HepG2 (cell line): ENCODE results near the gene CD7. TPM values are rescaled to one million over a fixed set of nuclear protein-coding genes. Genes with fewer than 3 reads are reported as not detected.

Experiments used
- GZF1 ChIP-seq: sonication (generic); formaldehyde crosslinking; IDR thresholded peaks from 2 replicates; pipeline ENCODE4 v1.5.1; 2020; ENCODE audit warnings: mild to moderate bottlenecking, missing genetic modification reagents
- HNF4G ChIP-seq, 2 experiments: sonication (generic) in 1 of 2; formaldehyde crosslinking in 1 of 2; IDR thresholded peaks; 2 replicates each; pipeline versions ENCODE4 v1.4.0 to v1.6.1; 2011 to 2020; ENCODE audit warnings: borderline replicate concordance in 2 of 2, low read depth in 2 of 2, mild to moderate bottlenecking in 2 of 2, low read length in 1 of 2, missing genetic modification reagents in 1 of 2, moderate library complexity in 1 of 2
- HNRNPL ChIP-seq: fragments of 200-400 bp; formaldehyde crosslinking; IDR thresholded peaks from 2 replicates; pipeline ENCODE4 v1.6.1; 2017; ENCODE audit warnings: mild to moderate bottlenecking, low read depth, low read length
- MEIS1 ChIP-seq: sonication (generic); formaldehyde crosslinking; IDR thresholded peaks from 2 replicates; pipeline ENCODE4 v1.9.0; 2021; ENCODE audit warnings: mild to moderate bottlenecking, missing genetic modification reagents, moderate library complexity, borderline replicate concordance
- ZBTB20 ChIP-seq: sonication (generic); formaldehyde crosslinking; IDR thresholded peaks from 2 replicates; pipeline ENCODE4 v1.8.1; 2023; ENCODE audit warnings: missing genetic modification reagents, low read depth, mild to moderate bottlenecking, borderline replicate concordance
- ZC3H4 ChIP-seq: sonication (generic); formaldehyde crosslinking; IDR thresholded peaks from 2 replicates; pipeline ENCODE4 v1.4.0; 2020; ENCODE audit warnings: missing genetic modification reagents, borderline replicate concordance
- ZEB1 ChIP-seq: IDR thresholded peaks from 2 replicates; pipeline ENCODE4 v1.6.1; 2012; ENCODE audit warnings: mild to moderate bottlenecking, low read depth, inconsistent platforms; ENCODE audit not compliant: insufficient replicate concordance
- ZNF251 ChIP-seq: sonication (generic); formaldehyde crosslinking; IDR thresholded peaks from 2 replicates; pipeline ENCODE4 v1.9.0; 2021; ENCODE audit warnings: mild to moderate bottlenecking, missing genetic modification reagents
- ZNF329 ChIP-seq: sonication (generic); formaldehyde crosslinking; IDR thresholded peaks from 2 replicates; pipeline ENCODE4 v1.9.0; 2021; ENCODE audit warnings: low read depth, mild to moderate bottlenecking, missing genetic modification reagents
- ZNF543 ChIP-seq: sonication (generic); formaldehyde crosslinking; IDR thresholded peaks from 2 replicates; pipeline ENCODE4 v1.4.0; 2020; ENCODE audit warnings: mild to moderate bottlenecking, missing genetic modification reagents
- ZNF607 ChIP-seq: sonication (generic); formaldehyde crosslinking; IDR thresholded peaks from 2 replicates; pipeline ENCODE4 v1.5.1; 2020; ENCODE audit warnings: missing genetic modification reagents, mild to moderate bottlenecking, borderline replicate concordance
- polyA plus RNA-seq, 8 experiments: library from polyadenylated mRNA; depleted of rRNA in 3 of 8; stranded (reverse) in 7 of 8; unstranded in 1 of 8; fragments of >200 nt; fragmentation: Illumina TruSeq in 4 of 8; extraction: Trizol in 4 of 8; gene quantifications; 2 replicates each; pipeline versions ENCODE4 v1.2.1 to v1.2.3, GENCODE V29; 2011 to 2016; ENCODE audit warnings: low read depth in 4 of 8, missing spikeins in 1 of 8, mixed read lengths in 1 of 8; ENCODE audit not compliant: insufficient read depth in 1 of 8
- total RNA-seq, 5 experiments: library from RNA; depleted of rRNA; stranded (reverse); fragments of >200 nt; fragmentation: Illumina TruSeq; extraction: Trizol; gene quantifications; 2 replicates each; pipeline ENCODE4 v1.2.3, GENCODE V29; 2016; ENCODE audit warnings: low read depth in 1 of 5
- TF ChIP-seq, protein P1 (sequence below): sonication (generic); formaldehyde crosslinking; IDR thresholded peaks from 2 replicates; pipeline ENCODE4 v1.9.0; 2021; ENCODE audit warnings: missing genetic modification reagents, borderline replicate concordance
- TF ChIP-seq, protein P2 (sequence below): IDR thresholded peaks from 2 replicates; pipeline ENCODE4 v1.6.1; 2016; ENCODE audit warnings: mild to moderate bottlenecking
- TF ChIP-seq, protein P3 (sequence below): sonication (generic); formaldehyde crosslinking; IDR thresholded peaks from 2 replicates; pipeline ENCODE4 v1.4.0; 2020; ENCODE audit warnings: missing genetic modification reagents
- TF ChIP-seq, protein P4 (sequence below): sonication (generic); formaldehyde crosslinking; IDR thresholded peaks from 2 replicates; pipeline ENCODE4 v1.5.1; 2020; ENCODE audit warnings: missing genetic modification reagents, mild to moderate bottlenecking, borderline replicate concordance
- TF ChIP-seq, protein P5 (sequence below): sonication (generic); formaldehyde crosslinking; IDR thresholded peaks from 2 replicates; pipeline ENCODE4 v1.5.0; 2020; ENCODE audit warnings: mild to moderate bottlenecking, missing genetic modification reagents, borderline replicate concordance

The CD7 gene
- total and polyA plus RNA-seq, 2 of the 13 experiments (the other 11 are each of a cell fraction or from before 2014, with no cell fraction given), result 67.6 to 76.4 TPM

DNA sequence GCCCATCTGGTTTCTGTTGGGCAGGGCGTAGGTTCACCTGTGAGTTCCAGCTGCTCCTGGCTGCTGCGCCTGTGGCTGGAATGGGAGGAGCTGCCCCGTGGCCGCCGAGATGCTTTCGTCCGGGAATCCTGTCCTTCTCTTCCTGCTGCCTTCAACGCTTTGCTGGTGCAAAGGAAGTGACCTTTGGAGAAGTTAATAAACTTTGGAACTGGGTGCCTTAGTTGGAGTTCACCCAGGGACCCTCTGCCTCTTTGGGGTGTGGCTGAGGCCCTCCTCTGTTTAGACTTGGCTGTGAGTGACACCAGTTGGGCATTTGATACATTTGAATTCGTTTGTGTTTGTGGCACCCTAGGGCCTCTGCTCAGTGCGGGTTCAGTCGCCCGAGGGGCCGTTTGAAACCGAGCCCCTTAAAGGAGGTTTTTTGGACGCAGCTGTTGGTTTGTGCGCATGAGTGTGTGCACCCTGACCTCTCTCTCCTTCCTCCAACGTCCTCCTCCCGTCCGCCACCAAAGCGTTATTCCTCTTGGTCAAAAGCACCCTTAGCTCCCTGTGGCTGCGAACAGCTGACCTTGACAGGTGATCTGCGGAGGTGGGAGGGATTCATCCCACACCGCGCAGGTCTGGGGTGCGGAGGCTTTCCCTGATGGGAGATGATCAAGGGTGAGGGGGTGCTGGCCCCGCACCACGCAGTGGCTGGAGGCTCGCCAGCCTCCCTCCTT is 25.1 kb upstream of the CD7 start (continued):
- TF ChIP-seq, protein P1, sequence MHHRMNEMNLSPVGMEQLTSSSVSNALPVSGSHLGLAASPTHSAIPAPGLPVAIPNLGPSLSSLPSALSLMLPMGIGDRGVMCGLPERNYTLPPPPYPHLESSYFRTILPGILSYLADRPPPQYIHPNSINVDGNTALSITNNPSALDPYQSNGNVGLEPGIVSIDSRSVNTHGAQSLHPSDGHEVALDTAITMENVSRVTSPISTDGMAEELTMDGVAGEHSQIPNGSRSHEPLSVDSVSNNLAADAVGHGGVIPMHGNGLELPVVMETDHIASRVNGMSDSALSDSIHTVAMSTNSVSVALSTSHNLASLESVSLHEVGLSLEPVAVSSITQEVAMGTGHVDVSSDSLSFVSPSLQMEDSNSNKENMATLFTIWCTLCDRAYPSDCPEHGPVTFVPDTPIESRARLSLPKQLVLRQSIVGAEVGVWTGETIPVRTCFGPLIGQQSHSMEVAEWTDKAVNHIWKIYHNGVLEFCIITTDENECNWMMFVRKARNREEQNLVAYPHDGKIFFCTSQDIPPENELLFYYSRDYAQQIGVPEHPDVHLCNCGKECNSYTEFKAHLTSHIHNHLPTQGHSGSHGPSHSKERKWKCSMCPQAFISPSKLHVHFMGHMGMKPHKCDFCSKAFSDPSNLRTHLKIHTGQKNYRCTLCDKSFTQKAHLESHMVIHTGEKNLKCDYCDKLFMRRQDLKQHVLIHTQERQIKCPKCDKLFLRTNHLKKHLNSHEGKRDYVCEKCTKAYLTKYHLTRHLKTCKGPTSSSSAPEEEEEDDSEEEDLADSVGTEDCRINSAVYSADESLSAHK (CRISPR knock-in tag), result no peak
- TF ChIP-seq ZNF329 (CRISPR knock-in tag) (no peak), ZNF607 (CRISPR knock-in tag) (no peak), GZF1 (CRISPR knock-in tag) (no peak), ZBTB20 (CRISPR knock-in tag) (peak; percentile 48; the same call in 1 of the 2 replicates), HNRNPL (no peak), ZEB1 (no peak), HNF4G (IDR thresholded peaks at IDR 0.05; ENCODE audit: borderline replicate concordance, low read depth, low read length) (no peak; the same call in 1 of the 2 replicates), HNF4G (CRISPR knock-in tag; IDR thresholded peaks at IDR 0.05; ENCODE audit: borderline replicate concordance, low read depth) (no peak), ZNF251 (CRISPR knock-in tag) (no peak), ZNF543 (no peak), MEIS1 (0 out of 2 replicates have a peak, but pooled peaks have one; percentile 40), ZC3H4 (CRISPR knock-in tag) (0 out of 2 replicates have a peak, but pooled peaks have one; percentile 19)
- TF ChIP-seq, protein P2, sequence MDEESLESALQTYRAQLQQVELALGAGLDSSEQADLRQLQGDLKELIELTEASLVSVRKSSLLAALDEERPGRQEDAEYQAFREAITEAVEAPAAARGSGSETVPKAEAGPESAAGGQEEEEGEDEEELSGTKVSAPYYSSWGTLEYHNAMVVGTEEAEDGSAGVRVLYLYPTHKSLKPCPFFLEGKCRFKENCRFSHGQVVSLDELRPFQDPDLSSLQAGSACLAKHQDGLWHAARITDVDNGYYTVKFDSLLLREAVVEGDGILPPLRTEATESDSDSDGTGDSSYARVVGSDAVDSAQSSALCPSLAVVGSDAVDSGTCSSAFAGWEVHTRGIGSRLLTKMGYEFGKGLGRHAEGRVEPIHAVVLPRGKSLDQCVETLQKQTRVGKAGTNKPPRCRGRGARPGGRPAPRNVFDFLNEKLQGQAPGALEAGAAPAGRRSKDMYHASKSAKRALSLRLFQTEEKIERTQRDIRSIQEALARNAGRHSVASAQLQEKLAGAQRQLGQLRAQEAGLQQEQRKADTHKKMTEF (CRISPR knock-in tag), result no peak
- TF ChIP-seq, protein P3, sequence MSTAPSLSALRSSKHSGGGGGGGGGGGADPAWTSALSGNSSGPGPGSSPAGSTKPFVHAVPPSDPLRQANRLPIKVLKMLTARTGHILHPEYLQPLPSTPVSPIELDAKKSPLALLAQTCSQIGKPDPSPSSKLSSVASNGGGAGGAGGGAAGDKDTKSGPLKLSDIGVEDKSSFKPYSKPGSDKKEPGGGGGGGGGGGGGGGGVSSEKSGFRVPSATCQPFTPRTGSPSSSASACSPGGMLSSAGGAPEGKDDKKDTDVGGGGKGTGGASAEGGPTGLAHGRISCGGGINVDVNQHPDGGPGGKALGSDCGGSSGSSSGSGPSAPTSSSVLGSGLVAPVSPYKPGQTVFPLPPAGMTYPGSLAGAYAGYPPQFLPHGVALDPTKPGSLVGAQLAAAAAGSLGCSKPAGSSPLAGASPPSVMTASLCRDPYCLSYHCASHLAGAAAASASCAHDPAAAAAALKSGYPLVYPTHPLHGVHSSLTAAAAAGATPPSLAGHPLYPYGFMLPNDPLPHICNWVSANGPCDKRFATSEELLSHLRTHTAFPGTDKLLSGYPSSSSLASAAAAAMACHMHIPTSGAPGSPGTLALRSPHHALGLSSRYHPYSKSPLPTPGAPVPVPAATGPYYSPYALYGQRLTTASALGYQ, result no peak
- TF ChIP-seq, protein P4, sequence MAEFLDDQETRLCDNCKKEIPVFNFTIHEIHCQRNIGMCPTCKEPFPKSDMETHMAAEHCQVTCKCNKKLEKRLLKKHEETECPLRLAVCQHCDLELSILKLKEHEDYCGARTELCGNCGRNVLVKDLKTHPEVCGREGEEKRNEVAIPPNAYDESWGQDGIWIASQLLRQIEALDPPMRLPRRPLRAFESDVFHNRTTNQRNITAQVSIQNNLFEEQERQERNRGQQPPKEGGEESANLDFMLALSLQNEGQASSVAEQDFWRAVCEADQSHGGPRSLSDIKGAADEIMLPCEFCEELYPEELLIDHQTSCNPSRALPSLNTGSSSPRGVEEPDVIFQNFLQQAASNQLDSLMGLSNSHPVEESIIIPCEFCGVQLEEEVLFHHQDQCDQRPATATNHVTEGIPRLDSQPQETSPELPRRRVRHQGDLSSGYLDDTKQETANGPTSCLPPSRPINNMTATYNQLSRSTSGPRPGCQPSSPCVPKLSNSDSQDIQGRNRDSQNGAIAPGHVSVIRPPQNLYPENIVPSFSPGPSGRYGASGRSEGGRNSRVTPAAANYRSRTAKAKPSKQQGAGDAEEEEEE (CRISPR knock-in tag), result no peak
- TF ChIP-seq, protein P5, sequence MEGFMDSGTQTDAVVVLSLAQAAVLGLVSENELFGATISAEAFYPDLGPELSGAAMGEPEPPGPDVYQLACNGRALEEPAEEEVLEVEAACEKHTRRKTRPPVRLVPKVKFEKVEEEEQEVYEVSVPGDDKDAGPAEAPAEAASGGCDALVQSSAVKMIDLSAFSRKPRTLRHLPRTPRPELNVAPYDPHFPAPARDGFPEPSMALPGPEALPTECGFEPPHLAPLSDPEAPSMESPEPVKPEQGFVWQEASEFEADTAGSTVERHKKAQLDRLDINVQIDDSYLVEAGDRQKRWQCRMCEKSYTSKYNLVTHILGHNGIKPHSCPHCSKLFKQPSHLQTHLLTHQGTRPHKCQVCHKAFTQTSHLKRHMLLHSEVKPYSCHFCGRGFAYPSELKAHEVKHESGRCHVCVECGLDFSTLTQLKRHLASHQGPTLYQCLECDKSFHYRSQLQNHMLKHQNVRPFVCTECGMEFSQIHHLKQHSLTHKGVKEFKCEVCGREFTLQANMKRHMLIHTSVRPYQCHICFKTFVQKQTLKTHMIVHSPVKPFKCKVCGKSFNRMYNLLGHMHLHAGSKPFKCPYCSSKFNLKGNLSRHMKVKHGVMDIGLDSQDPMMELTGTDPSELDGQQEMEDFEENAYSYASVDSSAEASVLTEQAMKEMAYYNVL (CRISPR knock-in tag), result peak; percentile 65; the same call in 1 of the 2 replicates
